AG09319 (cell line): Measurements from ENCODE around the gene TFAM.

Experiments
- DNase-seq: peaks from one replicate; pipeline ENCODE4 v3.0.0-alpha.2; 2010; ENCODE audit warnings: low read depth; ENCODE audit errors: extremely low read depth
- CTCF ChIP-seq: IDR thresholded peaks from 2 replicates; pipeline ENCODE4 v1.5.1; 2011; ENCODE audit warnings: low read depth, mild to moderate bottlenecking, inconsistent platforms, low read length, moderate library complexity

The TFAM gene

GRCh38 chr10:58372607-58373441, 12.4 kb upstream of the TFAM start:
- TF ChIP-seq CTCF, result no peak

GRCh38 chr10:58373442-58373827, 11.8 kb upstream of the TFAM start:
- no peak for TF ChIP-seq CTCF
- no peak for DNase-seq

More at GRCh38 chr10:58372607-58373441, 12.4 kb upstream of the TFAM start:
- DNase-seq, result no peak

- no peak for TF ChIP-seq CTCF
These were observed 2.7 kb upstream of the TFAM start for GRCh38 chr10:58382489-58382995.

GRCh38 chr10:58384095-58384494, 1.1 kb upstream of the TFAM start:
- TF ChIP-seq CTCF, result no peak
- no peak for DNase-seq

More at GRCh38 chr10:58382489-58382995, 2.7 kb upstream of the TFAM start:
- DNase-seq, result no peak

- DNase-seq, result no peak
- no peak for TF ChIP-seq CTCF
These were observed 639 bp upstream of the TFAM start for GRCh38 chr10:58384544-58384998.

- DNase-seq, result no peak
- TF ChIP-seq CTCF, result no peak
These were observed 538 bp downstream of the TFAM start for GRCh38 chr10:58385784-58386112.

- no peak for DNase-seq
- TF ChIP-seq CTCF, result no peak
These were observed 3.8 kb downstream of the TFAM start for GRCh38 chr10:58389024-58389423.
